GM19397 (cell line): ENCODE measurements around the gene ZNF681.
"Not testable (repeated sequence)": the region's sequence is repeated elsewhere in the genome, so short reads cannot be mapped to it uniquely, and the experiment has no call there.

ENCODE experiments used
- ATAC-seq: cut with Tn5 transposase; IDR thresholded peaks from one replicate; pipeline ENCODE4 v1.9.1; 2021; ENCODE audit warnings: mild to moderate bottlenecking, moderate library complexity; ENCODE audit not compliant: unreplicated experiment

Gene ZNF681

GRCh38 chr19:23758187-23759074 lies at the start of gene ZNF681:
TSS of gene ZNF681 (minus strand) at chr19:23758891. CDS start at chr19:23758749, 142 bp downstream.
- peak; percentile 91 for ATAC-seq

- no peak for ATAC-seq
Measured at GRCh38 chr19:23804676-23805075, 46.0 kb upstream of the ZNF681 start.

GRCh38 chr19:23802290-23802689 lies 43.6 kb upstream of the ZNF681 start:
- ATAC-seq = no peak

- ATAC-seq = no peak
Measured at GRCh38 chr19:23801803-23802202, 43.1 kb upstream of the ZNF681 start.

- ATAC-seq = no peak
Measured at GRCh38 chr19:23800868-23801267, 42.2 kb upstream of the ZNF681 start.

- ATAC-seq = no peak
Measured at GRCh38 chr19:23800271-23800670, 41.6 kb upstream of the ZNF681 start.

- ATAC-seq = no peak
Measured at GRCh38 chr19:23799321-23799720, 40.6 kb upstream of the ZNF681 start.

- ATAC-seq = no peak
Measured at GRCh38 chr19:23795462-23795861, 36.8 kb upstream of the ZNF681 start.

- no peak for ATAC-seq
Measured at GRCh38 chr19:23792784-23793183, 34.1 kb upstream of the ZNF681 start.

- ATAC-seq = no peak
Measured at GRCh38 chr19:23790641-23791488, 32.2 kb upstream of the ZNF681 start.

- ATAC-seq = no peak
Measured at GRCh38 chr19:23789246-23789645, 30.6 kb upstream of the ZNF681 start.

- no peak for ATAC-seq
Measured at GRCh38 chr19:23788411-23788810, 29.7 kb upstream of the ZNF681 start.

- ATAC-seq = no peak
Measured at GRCh38 chr19:23787106-23787505, 28.4 kb upstream of the ZNF681 start.

GRCh38 chr19:23785982-23786381 lies 27.3 kb upstream of the ZNF681 start:
- ATAC-seq = no peak

GRCh38 chr19:23784274-23784673 lies 25.6 kb upstream of the ZNF681 start:
- ATAC-seq = no peak

GRCh38 chr19:23783636-23784035 lies 24.9 kb upstream of the ZNF681 start:
- ATAC-seq = no peak

GRCh38 chr19:23779645-23780044 lies 21.0 kb upstream of the ZNF681 start:
- ATAC-seq = no peak

GRCh38 chr19:23778566-23778965 lies 19.9 kb upstream of the ZNF681 start:
- ATAC-seq = no peak

- ATAC-seq = not testable (repeated sequence)
Measured at GRCh38 chr19:23778036-23778435, 19.3 kb upstream of the ZNF681 start.

GRCh38 chr19:23777216-23777615 lies 18.5 kb upstream of the ZNF681 start:
- no peak for ATAC-seq

- no peak for ATAC-seq
Measured at GRCh38 chr19:23776507-23777205, 18.0 kb upstream of the ZNF681 start.
